Thoracic aorta (tissue), 2 donors: ENCODE results near the gene RBFOX1. TPM values are rescaled to one million over a fixed set of nuclear protein-coding genes. Genes with fewer than 3 reads are reported as not detected.

Experiments
- ATAC-seq: fragments of 150-250 bp; one replicate; pipeline ENCODE4 v1.8.0; 2017; ENCODE audit warnings: low read depth; ENCODE audit not compliant: insufficient number of reproducible peaks, low FRiP score
- DNase-seq: peaks from one replicate; pipeline ENCODE4 v3.0.0-alpha.2; 2020; ENCODE audit warnings: low spot score
- H3K27ac ChIP-seq, 2 donors: fragments of 200-600 bp; sonication (generic); 1 replicate in 1 of 2; 2 replicates in 1 of 2; pipeline ENCODE4 v1.5.1; 2016; ENCODE audit warnings: mild to moderate bottlenecking in 2 of 2, moderate library complexity in 2 of 2
- H3K27me3 ChIP-seq: fragments of 200-600 bp; sonication (generic); replicated peaks from 2 replicates; pipeline ENCODE4 v1.6.0; 2016; ENCODE audit warnings: mild to moderate bottlenecking; ENCODE audit not compliant: insufficient read depth
- H3K36me3 ChIP-seq: fragments of 200-600 bp; sonication (generic); one replicate; pipeline ENCODE4 v1.5.1; 2016
- H3K4me1 ChIP-seq, 2 donors: fragments of 200-600 bp; sonication (generic); 1 replicate in 1 of 2; 2 replicates in 1 of 2; pipeline versions ENCODE4 v1.5.1 to v1.6.0; 2016; ENCODE audit warnings: low read depth in 2 of 2, mild to moderate bottlenecking in 1 of 2; ENCODE audit not compliant: control insufficient read depth in 1 of 2
- H3K4me3 ChIP-seq: fragments of 200-600 bp; sonication (generic); 2 replicates; pipeline ENCODE4 v1.5.1; 2016; ENCODE audit warnings: mild to moderate bottlenecking
- H3K9me3 ChIP-seq: fragments of 200-600 bp; sonication (generic); 2 replicates; pipeline ENCODE4 v1.5.1; 2016
- total RNA-seq, 2 donors: library from RNA; depleted of rRNA; stranded (reverse); fragments of >200 nt; gene quantifications; one replicate each; pipeline versions ENCODE4 v1.1.0 to v1.2.3, GENCODE V29; 2016
- TF ChIP-seq, protein P1 (sequence below): fragments of 200-600 bp; sonication (generic); IDR thresholded peaks from one replicate; pipeline ENCODE4 v1.5.1; 2019; ENCODE audit warnings: antibody characterized with exemption

The RBFOX1 gene
- total RNA-seq, 2 donors from 2014 or later: not detected

GRCh38 chr16:7746941-7747340 is 414.3 kb downstream of the RBFOX1 start:
- no peak overlapping the region for H3K27ac ChIP-seq
- H3K36me3 ChIP-seq: no peaks in the 10 kb centered on the region
- no peaks in the 10 kb centered on the region for H3K4me1 ChIP-seq
- H3K4me3 ChIP-seq: no peak overlapping the region
- no peak for ATAC-seq
- TF ChIP-seq, protein P1, sequence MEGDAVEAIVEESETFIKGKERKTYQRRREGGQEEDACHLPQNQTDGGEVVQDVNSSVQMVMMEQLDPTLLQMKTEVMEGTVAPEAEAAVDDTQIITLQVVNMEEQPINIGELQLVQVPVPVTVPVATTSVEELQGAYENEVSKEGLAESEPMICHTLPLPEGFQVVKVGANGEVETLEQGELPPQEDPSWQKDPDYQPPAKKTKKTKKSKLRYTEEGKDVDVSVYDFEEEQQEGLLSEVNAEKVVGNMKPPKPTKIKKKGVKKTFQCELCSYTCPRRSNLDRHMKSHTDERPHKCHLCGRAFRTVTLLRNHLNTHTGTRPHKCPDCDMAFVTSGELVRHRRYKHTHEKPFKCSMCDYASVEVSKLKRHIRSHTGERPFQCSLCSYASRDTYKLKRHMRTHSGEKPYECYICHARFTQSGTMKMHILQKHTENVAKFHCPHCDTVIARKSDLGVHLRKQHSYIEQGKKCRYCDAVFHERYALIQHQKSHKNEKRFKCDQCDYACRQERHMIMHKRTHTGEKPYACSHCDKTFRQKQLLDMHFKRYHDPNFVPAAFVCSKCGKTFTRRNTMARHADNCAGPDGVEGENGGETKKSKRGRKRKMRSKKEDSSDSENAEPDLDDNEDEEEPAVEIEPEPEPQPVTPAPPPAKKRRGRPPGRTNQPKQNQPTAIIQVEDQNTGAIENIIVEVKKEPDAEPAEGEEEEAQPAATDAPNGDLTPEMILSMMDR: no peak
- no peak for DNase-seq
- H3K9me3 ChIP-seq: no peaks in the 10 kb centered on the region
- no peaks in the 10 kb centered on the region for H3K27me3 ChIP-seq

GRCh38 chr16:7748522-7748921 is 415.9 kb downstream of the RBFOX1 start:
- Histone ChIP-seq H3K4me3 (no peak overlapping the region), H3K27ac (no peak overlapping the region), H3K4me1 (no peaks in the 10 kb centered on the region), H3K27me3 (no peaks in the 10 kb centered on the region), H3K36me3 (no peaks in the 10 kb centered on the region), H3K9me3 (no peaks in the 10 kb centered on the region)
- TF ChIP-seq, protein P1: no peak
- no peak for ATAC-seq
- no peak for DNase-seq

DNA sequence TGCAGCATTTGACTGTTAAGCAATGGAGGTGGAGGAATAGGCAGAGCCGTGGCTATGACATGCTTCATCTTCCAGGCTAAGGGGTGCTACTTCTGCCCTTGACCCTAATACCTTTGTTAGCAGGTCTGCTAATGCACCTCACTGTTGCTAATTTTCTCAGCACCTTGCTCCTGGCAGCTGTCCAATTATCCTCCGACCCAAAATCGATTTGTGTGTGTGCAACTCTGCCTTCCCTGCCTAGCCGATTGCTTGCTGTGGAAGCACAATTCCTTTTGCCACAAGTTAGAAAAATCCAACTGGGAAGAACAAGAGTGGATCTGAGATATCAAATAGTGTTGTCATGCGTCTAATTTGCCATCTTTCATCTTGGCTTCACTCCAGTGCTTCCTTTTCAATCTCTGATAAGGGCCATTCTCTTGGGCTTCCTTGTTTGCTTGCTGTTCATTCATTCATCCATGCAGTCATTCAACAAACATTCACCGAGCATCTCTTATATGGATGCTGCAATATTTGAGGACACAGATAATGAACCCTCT is 422.8 kb downstream of the RBFOX1 start:
- Histone ChIP-seq H3K4me3 (no peak overlapping the region), H3K9me3 (no peaks in the 10 kb centered on the region), H3K4me1 (no peaks in the 10 kb centered on the region), H3K36me3 (no peaks in the 10 kb centered on the region), H3K27me3 (no peaks in the 10 kb centered on the region), H3K27ac (no peak overlapping the region)
- no peak for DNase-seq
- TF ChIP-seq, protein P1: no peak
- ATAC-seq: no peak
